ENCODE data around the gene ARPP19. TPM values are rescaled to one million over a fixed set of nuclear protein-coding genes. Genes with fewer than 3 reads are reported as not detected.

The ARPP19 gene
- total and polyA plus RNA-seq, 10 of the 15 experiments (the other 5 are each of a cell fraction or from before 2014, with no cell fraction given) = 77.2 to 167 (median 121) TPM

DNA sequence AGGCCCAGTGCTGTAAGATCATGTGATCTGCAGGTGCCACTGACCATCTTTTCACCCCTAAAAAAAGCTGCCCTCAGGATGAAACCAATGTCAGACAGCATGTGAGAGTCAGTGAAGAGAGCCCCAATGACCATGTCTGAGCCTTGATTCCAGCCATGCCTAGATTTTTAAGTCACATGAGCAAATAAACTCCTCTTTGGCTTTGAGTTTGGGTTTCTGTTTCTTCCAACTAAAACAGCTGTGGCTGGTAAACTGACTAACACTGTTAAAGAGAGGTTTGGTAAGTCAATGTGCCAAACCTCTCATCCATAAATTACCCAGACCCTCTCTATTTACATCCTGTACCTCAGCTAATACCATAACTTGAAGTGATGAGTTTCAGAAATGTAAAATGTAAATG lies 48.4 kb downstream of the ARPP19 start:
- Histone ChIP-seq H2AFZ (ENCODE audit: control insufficient read depth, low read depth, low read length) (no peak overlapping the region), H3K4me3 (no peak overlapping the region), H4K20me1 (ENCODE audit: control insufficient read depth, insufficient read depth) (no peaks in the 10 kb centered on the region; the same call in 1 of the 2 replicates), H3K4me1 (ENCODE audit: control insufficient read depth, insufficient read depth, low read length) (peaks cover 6% of the 10 kb centered on the region; the same call in 1 of the 2 replicates), H3K9me3 (replicated peaks; ENCODE audit: control insufficient read depth, insufficient read depth, low read length) (no peaks in the 10 kb centered on the region), H3K27me3 (replicated peaks in 1 of 2; ENCODE audit: control insufficient read depth in 2 of 2, insufficient read depth in 2 of 2, low read length in 1 of 2) (no peaks in the 10 kb centered on the region), H3K36me3 (ENCODE audit: control insufficient read depth in 2 of 2, insufficient read depth in 2 of 2, low read length in 1 of 2) (no peaks in the 10 kb centered on the region; a peak in 1 of 4 replicates), H3K9ac (ENCODE audit: control insufficient read depth, insufficient read depth, low read length) (no peak overlapping the region), H3K27ac (ENCODE audit: control insufficient read depth, insufficient read depth) (no peak overlapping the region), H3K4me2 (ENCODE audit: control insufficient read depth, insufficient read depth) (no peak overlapping the region), H3K79me2 (ENCODE audit: control insufficient read depth, insufficient read depth, low read length) (peaks cover 22% of the 10 kb centered on the region)
- no peak for DNase-seq (ENCODE audit: low read depth, low spot score)
- ATAC-seq = no peak
- intact Hi-C loops (cut with micrococcal nuclease; ENCODE audit: unreplicated experiment) = no loop called here
- CTCF ChIA-PET = interaction anchor here (0.6 kb wide), 1 partner anchor 8 kb away, joined by 3 read pairs; no protein-coding TSS in a partner anchor
- POLR2A ChIA-PET = no interaction called here
- FAIRE-seq = no peak
- BruUV-seq (replicated peaks) = no TSS peak
- in situ Hi-C loops (cut with MboI) = no loop called here
- SMC1A ChIA-PET (ENCODE audit: uncharacterized antibody, unreplicated experiment) = interaction anchor here (0.6 to 0.9 kb wide), 3 partner anchors 33 to 319 kb away, joined by 3 to 4 read pairs (median 3); no protein-coding TSS in a partner anchor
- TF ChIP-seq RUNX3 (IDR thresholded peaks at IDR 0.05; ENCODE audit: low read length) (no peak), TARDBP (IDR thresholded peaks at IDR 0.05; ENCODE audit: borderline replicate concordance) (no peak), BCL11A (IDR thresholded peaks at IDR 0.05; ENCODE audit: low read depth, low read length) (no peak), POLR2AphosphoS2 (IDR thresholded peaks at IDR 0.05; ENCODE audit: low read depth, low read length) (no peak), NFYA (IDR thresholded peaks at IDR 0.05; ENCODE audit: borderline replicate concordance, low read depth, low read length) (no peak), NFXL1 (IDR thresholded peaks at IDR 0.05; ENCODE audit: borderline replicate concordance) (no peak), ATF7 (IDR thresholded peaks at IDR 0.05; ENCODE audit: low read depth) (no peak), MTA2 (IDR thresholded peaks at IDR 0.05; ENCODE audit: low read depth) (no peak), NR2C2 (IDR thresholded peaks at IDR 0.05; ENCODE audit: borderline replicate concordance, control insufficient read depth, insufficient read length, low read depth) (no peak)
- TF ChIP-seq, protein P1, sequence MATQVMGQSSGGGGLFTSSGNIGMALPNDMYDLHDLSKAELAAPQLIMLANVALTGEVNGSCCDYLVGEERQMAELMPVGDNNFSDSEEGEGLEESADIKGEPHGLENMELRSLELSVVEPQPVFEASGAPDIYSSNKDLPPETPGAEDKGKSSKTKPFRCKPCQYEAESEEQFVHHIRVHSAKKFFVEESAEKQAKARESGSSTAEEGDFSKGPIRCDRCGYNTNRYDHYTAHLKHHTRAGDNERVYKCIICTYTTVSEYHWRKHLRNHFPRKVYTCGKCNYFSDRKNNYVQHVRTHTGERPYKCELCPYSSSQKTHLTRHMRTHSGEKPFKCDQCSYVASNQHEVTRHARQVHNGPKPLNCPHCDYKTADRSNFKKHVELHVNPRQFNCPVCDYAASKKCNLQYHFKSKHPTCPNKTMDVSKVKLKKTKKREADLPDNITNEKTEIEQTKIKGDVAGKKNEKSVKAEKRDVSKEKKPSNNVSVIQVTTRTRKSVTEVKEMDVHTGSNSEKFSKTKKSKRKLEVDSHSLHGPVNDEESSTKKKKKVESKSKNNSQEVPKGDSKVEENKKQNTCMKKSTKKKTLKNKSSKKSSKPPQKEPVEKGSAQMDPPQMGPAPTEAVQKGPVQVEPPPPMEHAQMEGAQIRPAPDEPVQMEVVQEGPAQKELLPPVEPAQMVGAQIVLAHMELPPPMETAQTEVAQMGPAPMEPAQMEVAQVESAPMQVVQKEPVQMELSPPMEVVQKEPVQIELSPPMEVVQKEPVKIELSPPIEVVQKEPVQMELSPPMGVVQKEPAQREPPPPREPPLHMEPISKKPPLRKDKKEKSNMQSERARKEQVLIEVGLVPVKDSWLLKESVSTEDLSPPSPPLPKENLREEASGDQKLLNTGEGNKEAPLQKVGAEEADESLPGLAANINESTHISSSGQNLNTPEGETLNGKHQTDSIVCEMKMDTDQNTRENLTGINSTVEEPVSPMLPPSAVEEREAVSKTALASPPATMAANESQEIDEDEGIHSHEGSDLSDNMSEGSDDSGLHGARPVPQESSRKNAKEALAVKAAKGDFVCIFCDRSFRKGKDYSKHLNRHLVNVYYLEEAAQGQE (IDR thresholded peaks at IDR 0.05; ENCODE audit: low read depth, low read length) = no peak
- TF ChIP-seq, protein P2, sequence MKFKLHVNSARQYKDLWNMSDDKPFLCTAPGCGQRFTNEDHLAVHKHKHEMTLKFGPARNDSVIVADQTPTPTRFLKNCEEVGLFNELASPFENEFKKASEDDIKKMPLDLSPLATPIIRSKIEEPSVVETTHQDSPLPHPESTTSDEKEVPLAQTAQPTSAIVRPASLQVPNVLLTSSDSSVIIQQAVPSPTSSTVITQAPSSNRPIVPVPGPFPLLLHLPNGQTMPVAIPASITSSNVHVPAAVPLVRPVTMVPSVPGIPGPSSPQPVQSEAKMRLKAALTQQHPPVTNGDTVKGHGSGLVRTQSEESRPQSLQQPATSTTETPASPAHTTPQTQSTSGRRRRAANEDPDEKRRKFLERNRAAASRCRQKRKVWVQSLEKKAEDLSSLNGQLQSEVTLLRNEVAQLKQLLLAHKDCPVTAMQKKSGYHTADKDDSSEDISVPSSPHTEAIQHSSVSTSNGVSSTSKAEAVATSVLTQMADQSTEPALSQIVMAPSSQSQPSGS (IDR thresholded peaks at IDR 0.05; ENCODE audit: low read length) = no peak
- TF ChIP-seq, protein P3, sequence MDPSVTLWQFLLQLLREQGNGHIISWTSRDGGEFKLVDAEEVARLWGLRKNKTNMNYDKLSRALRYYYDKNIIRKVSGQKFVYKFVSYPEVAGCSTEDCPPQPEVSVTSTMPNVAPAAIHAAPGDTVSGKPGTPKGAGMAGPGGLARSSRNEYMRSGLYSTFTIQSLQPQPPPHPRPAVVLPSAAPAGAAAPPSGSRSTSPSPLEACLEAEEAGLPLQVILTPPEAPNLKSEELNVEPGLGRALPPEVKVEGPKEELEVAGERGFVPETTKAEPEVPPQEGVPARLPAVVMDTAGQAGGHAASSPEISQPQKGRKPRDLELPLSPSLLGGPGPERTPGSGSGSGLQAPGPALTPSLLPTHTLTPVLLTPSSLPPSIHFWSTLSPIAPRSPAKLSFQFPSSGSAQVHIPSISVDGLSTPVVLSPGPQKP (IDR thresholded peaks at IDR 0.05; ENCODE audit: low read depth, low read length) = no peak
- RAD21 ChIA-PET (ENCODE audit: unreplicated experiment) = interaction anchor here (0.9 to 1.1 kb wide), 2 partner anchors 45 to 189 kb away, joined by 3 read pairs; no protein-coding TSS in a partner anchor

Data from GM12878 (cell line).